ENCODE measurements around the gene P3H2. TPM values are rescaled to one million over a fixed set of nuclear protein-coding genes. Genes with fewer than 3 reads are reported as not detected.

Gene P3H2
- total RNA-seq, 1 donor from 2014 or later: 23.5 TPM

GRCh38 chr3:190101320-190102011 is 19.2 kb downstream of the P3H2 start:
- Mint-ChIP-seq H3K9me3 (peaks cover 1% of the 10 kb centered on the region), H3K27ac (peak overlapping the region; percentile 51), H3K36me3 (peaks cover under 1% of the 10 kb centered on the region), H3K4me3 (no peak overlapping the region), H3K27me3 (no peaks in the 10 kb centered on the region), H3K4me1 (ENCODE audit: unreplicated experiment) (peaks cover 31% of the 10 kb centered on the region)
- no peak for TF ChIP-seq CTCF (conservative IDR thresholded peaks at IDR 0.05)
- DNase-seq (ENCODE audit: extremely low spot score, unreplicated experiment): no peak

GRCh38 chr3:190099099-190099498 is 21.6 kb downstream of the P3H2 start:
- no peak for DNase-seq (ENCODE audit: extremely low spot score, unreplicated experiment)
- H3K4me1 Mint-ChIP-seq (ENCODE audit: unreplicated experiment): peaks cover 41% of the 10 kb centered on the region
- H3K27me3 Mint-ChIP-seq: no peaks in the 10 kb centered on the region
- no peak for TF ChIP-seq CTCF (conservative IDR thresholded peaks at IDR 0.05)
- H3K4me3 Mint-ChIP-seq: peak overlapping the region; percentile 1
- peaks cover 11% of the 10 kb centered on the region for H3K9me3 Mint-ChIP-seq
- peaks cover 8% of the 10 kb centered on the region for H3K36me3 Mint-ChIP-seq
- no peak overlapping the region for H3K27ac Mint-ChIP-seq

GRCh38 chr3:190097617-190098016 is 23.1 kb downstream of the P3H2 start:
- Mint-ChIP-seq H3K27me3 (no peaks in the 10 kb centered on the region), H3K9me3 (peaks cover 11% of the 10 kb centered on the region), H3K27ac (no peak overlapping the region), H3K4me3 (no peak overlapping the region), H3K36me3 (peaks cover 8% of the 10 kb centered on the region), H3K4me1 (ENCODE audit: unreplicated experiment) (peaks cover 50% of the 10 kb centered on the region)
- TF ChIP-seq CTCF (conservative IDR thresholded peaks at IDR 0.05): no peak
- no peak for DNase-seq (ENCODE audit: extremely low spot score, unreplicated experiment)

- DNase-seq (ENCODE audit: extremely low spot score, unreplicated experiment): no peak
- no peak for TF ChIP-seq CTCF (conservative IDR thresholded peaks at IDR 0.05)
- no peaks in the 10 kb centered on the region for H3K27me3 Mint-ChIP-seq
- peaks cover 11% of the 10 kb centered on the region for H3K9me3 Mint-ChIP-seq
- no peak overlapping the region for H3K4me3 Mint-ChIP-seq
- H3K36me3 Mint-ChIP-seq: peaks cover 8% of the 10 kb centered on the region
- H3K27ac Mint-ChIP-seq: no peak overlapping the region
- peaks cover 50% of the 10 kb centered on the region for H3K4me1 Mint-ChIP-seq (ENCODE audit: unreplicated experiment)
Measured at GRCh38 chr3:190097025-190097424, 23.7 kb downstream of the P3H2 start.

- no peaks in the 10 kb centered on the region for H3K27me3 Mint-ChIP-seq
- H3K9me3 Mint-ChIP-seq: peaks cover 11% of the 10 kb centered on the region
- H3K36me3 Mint-ChIP-seq: peaks cover 8% of the 10 kb centered on the region
- TF ChIP-seq CTCF (conservative IDR thresholded peaks at IDR 0.05): no peak
- H3K4me1 Mint-ChIP-seq (ENCODE audit: unreplicated experiment): peaks cover 47% of the 10 kb centered on the region
- DNase-seq (ENCODE audit: extremely low spot score, unreplicated experiment): no peak
- no peak overlapping the region for H3K4me3 Mint-ChIP-seq
- H3K27ac Mint-ChIP-seq: no peak overlapping the region
Measured at GRCh38 chr3:190096345-190096744, 24.4 kb downstream of the P3H2 start.
